HG03159 (cell line): Measurements from ENCODE around the gene ARF6.
"Not testable (repeated sequence)": the region's sequence is repeated elsewhere in the genome, so short reads cannot be mapped to it uniquely, and the experiment has no call there.

ENCODE experiments used
- ATAC-seq: cut with Tn5 transposase; IDR thresholded peaks from one replicate; pipeline ENCODE4 v1.9.1; 2021; ENCODE audit warnings: mild to moderate bottlenecking, moderate library complexity; ENCODE audit not compliant: unreplicated experiment

Gene ARF6

DNA sequence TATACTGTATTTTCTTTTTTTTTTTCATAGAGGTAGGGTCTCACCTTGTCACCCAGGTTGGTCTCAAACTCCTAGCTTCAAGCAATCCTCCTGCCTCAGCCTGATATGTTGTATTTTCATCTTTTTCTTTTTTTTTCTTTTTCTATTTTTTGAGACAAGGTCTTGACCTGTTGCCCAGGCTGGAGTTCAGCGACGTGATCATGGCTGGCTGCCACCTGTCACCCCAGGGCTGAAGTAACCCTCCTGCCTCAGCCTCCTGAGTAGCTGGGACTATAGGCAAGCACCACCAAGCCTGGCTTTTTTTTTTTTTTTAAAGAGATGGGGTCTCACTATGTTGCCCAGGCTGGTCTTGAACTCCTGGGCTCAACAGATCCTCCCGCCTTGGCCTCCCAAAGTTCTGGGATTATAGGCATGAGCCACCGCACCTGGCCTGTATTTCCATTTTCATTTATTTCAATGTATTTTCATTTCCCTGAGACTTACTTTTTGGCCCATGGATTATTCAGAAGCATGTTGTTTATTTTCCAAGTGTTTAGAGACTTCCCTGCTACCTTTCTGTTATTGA, 16.2 kb upstream of the ARF6 start:
- no peak for ATAC-seq

DNA sequence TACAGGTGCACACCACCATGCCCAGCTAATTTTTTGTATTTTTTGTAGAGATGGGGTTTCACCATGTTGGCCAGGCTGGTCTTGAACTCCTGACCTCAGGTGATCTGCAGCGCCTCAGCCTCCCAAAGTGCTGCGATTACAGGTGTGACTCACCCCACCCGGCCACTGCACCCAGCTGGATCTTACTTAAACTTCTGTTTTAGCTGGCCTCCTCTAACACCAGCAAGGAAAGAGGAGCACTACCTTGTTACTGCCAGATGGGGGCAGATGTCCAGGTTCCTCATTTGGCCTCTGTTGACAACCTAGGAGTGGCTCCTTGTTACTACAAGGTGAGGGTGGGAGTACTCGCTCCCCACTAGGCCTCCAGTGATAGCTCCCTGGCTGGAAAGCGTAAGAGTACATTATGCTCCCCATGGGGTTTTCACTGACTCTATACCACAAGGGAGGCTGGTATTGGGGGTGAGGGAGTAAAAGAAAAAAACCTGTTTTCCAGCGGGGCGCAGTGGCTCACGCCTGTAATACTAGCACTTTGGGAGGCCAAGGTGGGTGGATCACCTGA, 13.2 kb upstream of the ARF6 start:
- peak; percentile 82 for ATAC-seq

DNA sequence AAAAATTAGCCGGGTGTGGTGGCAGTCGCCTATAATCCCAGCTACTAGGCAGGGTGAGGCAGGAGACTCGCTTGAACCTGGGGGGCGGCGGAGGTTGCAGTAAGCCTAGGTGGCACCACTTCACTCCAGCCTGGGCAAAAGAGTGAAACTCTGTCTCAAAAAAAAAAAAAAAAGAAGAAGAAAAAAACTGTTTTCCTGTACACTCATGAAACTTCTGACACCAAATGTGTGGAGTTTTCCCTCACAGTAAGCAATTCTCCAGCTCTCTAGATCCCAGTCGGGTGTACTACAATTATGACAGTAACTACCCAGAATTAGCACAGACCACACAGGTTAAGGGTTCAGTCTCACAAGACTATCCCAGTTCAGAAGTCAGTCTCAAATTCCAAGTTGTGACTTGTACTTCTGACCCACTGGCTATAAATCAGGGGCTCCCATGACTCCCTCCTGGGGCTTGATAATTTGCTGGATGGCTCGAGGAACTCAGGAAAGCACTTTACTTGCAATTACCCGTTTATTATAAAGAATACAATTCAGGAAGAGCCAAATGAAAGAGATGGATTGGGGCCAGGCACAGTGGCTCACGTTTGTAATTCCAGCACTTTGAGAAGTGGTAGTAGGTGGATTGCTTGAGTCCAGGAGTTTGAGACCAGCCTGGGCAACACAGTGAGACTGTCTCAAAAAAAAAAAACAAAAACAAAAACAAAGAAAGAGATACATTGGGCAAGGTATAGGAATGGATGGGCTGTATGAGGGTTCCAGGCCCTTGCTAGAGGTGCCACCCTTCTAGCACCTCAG, 12.4 kb upstream of the ARF6 start:
- no peak for ATAC-seq

DNA sequence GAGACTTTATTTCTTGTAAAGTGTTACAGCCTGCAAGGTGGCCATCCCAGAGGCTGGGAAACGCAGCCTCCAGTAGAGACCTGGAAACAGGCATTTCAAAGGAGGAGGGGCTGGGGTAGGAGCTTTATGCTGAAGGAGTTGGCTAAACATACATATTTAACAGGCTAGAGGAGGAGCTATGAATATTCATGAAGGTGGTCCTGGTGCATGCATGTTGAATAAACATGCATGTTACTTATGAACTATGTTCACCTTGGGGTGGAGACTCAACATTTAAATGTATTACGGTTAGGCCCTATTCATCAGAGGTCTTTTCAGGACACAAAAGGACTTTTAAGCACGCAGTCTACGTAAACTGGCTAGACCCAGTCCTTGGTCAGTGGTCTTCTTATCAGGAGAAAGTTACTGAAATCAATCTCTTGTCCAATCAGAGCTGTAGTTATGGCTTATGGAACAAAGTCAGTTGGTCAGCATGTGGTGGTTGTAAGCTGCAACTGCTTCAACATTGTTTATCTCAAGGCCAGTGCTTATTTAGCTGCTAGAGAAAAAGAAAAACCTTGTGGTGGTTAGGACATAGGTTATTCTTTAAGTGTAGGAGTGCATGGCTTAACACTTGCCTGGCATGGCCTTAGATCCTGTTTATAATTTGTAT, 11.4 kb upstream of the ARF6 start:
- ATAC-seq = no peak

DNA sequence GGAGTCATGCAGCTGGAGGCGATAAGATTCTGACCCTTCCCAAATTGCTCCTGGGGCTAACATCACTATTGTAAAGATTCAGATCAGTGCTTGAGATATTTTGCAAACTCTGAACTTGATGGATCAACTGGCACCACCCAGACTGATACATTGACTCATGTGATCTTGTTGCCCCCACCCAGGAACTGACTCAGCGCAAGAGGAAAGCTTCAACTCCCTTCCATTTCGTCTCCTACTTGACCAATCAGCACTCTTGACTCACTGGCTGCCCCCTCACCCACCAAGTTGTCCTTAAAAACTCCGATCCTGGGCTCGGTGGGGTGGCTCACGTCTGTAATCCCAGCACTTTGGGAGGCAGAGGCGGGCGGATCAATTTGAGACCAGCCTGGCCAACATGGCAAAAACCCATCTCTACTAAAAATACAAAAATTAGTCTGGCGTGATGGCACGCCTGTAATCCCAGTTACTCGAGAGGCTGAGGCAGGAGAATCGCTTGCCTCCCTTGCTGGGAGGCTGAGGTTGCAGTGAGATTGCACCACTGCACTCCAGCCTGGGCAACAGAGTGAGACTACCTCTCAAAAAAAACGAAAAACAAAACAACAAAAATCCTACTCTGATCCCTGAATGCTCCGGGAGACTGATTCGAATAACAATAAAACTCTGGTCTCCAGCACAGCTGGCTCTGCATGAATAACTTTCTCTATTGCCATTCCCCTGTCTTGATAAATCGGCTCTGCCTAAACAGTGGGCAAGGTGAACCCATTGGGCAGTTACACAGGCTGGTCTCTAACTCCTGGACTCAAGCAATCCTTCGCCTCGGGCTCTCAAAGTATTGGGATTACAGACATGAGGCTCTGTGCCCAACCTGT, 9.8 kb upstream of the ARF6 start:
- no peak for ATAC-seq

DNA sequence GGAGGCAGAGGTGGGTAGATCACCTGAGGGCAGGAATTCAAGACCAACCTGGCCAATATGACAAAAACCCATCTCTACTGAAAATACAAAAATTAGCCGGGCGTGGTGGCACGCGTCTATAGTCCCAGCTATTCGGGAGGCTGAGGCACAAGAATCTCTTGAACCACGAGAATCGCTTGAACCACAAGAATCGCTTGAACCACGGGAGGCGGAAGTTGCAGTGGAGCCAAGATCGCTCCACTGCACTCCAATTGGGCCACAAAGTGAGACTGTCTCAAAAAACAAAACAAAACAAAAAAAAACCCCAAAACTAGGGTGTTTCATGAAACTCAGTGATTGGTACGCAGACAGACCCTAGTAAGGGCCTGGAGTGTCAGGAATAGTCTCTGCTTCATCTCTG, 6.4 kb upstream of the ARF6 start:
- no peak for ATAC-seq

DNA sequence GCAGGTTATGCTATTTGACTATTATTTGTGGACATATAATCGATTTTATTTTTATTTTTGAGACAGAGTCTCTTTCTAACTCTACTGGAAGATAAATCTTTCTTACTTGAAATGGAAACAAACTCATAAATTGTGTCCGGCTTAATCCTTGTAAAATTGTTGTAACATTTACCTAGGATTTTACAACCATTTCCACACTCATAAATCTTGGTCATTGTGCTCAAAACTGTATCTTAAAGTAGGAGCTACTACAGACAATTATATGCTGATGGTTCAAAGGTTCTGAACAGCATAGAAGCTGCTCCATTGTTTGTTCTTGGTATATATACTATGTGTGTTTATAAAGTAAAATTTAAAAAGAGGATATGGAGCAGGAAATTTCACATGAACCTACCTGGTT, 4.6 kb upstream of the ARF6 start:
- ATAC-seq = no peak

DNA sequence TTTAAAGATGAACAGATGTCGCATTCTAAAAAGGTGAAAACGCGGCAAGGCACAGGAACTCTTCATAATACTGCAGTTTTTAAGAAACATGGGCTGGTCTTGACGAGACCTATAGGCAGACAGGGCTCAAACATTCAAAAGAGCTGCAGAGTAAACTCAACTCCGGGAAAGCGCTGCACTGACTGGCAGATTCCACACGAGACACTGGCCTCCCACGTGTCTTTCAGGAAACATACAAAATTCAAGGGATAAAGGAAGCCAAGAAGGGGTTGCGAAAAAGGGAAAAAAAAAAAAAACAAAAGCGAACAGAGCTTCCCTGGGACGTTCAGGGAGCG, 614 bp upstream of the ARF6 start:
- ATAC-seq = peak; percentile 28

DNA sequence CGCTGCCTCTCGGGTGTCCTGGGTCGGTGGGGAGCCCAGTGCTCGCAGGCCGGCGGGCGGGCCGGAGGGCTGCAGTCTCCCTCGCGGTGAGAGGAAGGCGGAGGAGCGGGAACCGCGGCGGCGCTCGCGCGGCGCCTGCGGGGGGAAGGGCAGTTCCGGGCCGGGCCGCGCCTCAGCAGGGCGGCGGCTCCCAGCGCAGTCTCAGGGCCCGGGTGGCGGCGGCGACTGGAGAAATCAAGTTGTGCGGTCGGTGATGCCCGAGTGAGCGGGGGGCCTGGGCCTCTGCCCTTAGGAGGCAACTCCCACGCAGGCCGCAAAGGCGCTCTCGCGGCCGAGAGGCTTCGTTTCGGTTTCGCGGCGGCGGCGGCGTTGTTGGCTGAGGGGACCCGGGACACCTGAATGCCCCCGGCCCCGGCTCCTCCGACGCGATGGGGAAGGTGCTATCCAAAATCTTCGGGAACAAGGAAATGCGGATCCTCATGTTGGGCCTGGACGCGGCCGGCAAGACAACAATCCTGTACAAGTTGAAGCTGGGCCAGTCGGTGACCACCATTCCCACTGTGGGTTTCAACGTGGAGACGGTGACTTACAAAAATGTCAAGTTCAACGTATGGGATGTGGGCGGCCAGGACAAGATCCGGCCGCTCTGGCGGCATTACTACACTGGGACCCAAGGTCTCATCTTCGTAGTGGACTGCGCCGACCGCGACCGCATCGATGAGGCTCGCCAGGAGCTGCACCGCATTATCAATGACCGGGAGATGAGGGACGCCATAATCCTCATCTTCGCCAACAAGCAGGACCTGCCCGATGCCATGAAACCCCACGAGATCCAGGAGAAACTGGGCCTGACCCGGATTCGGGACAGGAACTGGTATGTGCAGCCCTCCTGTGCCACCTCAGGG, 679 bp downstream of the ARF6 start:
- ATAC-seq = peak; percentile 49

DNA sequence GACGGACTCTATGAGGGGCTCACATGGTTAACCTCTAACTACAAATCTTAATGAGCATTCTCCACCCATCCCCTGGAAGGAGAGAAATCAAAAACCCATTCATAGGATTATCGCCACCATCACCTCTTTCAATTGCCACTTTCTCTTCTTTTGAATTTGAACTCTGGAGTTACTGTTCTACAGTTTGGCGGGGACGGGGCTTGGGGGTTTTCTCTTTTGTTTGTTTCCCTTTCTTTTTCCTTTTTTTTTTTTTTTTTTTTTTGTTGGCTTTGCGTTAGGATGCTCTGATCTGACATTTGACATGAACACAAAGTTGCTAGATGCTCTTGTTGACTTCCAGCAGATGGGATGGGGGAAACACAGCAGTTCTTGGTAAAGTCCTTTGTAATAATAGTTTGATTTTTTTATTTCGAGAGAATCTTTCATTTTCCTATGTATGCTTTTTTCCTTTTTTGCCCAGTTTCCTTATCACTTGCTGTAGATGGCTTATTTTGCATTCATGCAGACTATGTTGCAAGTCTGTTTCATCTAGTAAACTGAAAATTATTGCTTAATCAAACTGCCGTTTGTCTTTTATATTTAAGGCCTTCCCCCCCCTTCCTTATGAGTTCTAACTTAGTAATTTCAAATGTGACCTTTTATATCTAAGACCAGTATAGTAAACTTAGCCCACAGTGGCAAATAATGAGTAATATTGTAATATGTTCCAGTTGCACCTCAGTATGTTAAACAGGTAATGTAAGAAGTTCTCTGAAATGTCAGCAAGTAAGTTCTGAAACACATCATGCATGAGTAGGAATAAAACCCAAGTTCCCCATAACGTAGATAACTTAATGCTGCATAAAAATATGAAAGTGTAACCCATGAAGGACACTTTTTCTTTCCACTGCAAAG, 1.6 kb downstream of the ARF6 start:
- not testable (repeated sequence) for ATAC-seq

DNA sequence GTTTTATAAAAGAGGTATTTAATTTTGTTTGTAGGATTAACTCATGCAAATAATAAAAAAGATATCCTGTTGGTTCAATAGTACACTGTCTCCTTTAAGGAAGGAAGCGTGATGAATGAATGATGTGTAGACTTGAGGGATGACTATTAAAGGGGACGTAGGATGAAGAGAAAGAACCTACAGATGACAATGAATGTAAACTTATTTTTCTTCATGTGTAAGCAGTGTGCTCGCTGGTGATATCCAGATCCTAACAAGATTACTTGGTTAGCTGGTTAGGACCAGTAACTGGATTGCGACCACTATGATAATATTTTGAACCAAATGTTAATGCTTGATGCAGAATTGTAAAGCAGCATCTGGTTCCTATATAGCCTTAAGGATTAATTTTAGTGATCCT, 2.6 kb downstream of the ARF6 start:
- no peak for ATAC-seq

DNA sequence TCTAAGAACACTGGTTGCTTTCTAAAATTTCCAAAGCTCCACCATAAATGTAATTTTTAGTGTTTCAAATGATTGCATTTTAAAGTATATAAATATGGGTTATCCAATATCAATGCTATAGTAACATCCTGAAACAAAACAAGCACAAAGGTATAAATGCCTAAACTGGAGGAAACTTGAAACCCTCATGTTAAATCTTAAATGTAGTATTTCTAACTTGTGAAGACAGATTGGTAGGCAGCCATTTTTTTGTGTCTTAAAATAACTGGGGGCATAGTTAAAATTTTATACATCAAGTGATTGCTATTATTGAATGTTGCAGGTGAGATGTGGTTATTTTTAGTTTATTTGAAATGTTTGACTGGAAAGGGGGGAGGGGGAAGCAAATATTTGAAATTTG, 3.4 kb downstream of the ARF6 start:
- not testable (repeated sequence) for ATAC-seq

DNA sequence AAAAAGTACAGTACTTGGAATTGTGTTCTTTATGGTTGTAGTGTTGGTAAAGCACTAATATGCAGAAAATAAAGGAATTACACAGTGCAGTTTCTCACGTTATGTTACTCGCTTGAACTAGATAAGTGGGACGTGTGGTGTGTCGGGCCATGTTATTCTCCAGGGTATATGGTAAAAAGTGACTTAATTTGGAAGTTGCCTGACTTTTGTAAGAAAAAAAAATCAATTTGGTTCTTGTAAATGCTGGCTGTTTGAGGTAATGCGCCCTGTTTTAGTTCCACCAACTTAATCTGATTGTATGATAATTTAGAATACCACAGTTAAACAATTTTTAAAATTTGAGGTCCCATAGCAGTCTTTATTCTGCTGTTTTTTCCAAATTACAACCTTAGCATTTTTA, 4.1 kb downstream of the ARF6 start:
- no peak for ATAC-seq

DNA sequence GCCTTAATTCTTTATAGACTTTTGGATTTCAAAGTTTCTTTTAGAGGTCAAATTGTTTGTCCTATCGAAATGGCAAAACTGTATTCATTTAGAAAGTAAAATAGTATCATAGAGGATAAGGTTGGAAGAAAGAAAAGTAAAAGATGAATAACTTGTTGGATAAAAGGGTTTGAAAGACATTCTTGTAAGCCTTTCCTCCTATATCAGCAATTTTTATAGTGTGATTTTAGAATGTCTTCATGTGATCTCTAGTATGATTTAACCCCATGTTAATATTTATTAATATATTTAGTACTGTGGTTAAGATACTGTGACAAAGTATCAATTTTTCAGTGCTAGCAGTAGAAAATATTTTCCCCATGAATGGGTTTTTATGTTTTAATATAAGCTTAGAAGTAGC, 4.5 kb downstream of the ARF6 start:
- no peak for ATAC-seq

DNA sequence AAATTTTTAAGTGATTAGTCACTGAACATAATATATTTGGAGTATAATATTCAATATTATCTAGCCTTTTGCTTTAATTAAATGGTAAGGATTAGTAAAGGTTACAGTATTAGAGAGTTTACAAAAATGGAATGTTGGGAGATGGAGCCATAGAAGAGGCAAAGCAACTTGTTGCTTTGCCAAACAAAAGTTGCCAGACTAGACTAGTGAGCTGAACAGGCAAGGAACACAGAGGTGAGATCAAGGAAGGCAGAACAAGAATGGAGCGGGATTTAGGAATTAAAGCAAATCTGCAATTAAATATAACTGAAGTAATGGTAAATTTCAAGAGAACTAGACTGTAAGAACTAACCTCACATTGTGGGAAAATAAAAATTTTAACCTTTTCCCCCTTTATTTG, 5.1 kb downstream of the ARF6 start:
- ATAC-seq = no peak

DNA sequence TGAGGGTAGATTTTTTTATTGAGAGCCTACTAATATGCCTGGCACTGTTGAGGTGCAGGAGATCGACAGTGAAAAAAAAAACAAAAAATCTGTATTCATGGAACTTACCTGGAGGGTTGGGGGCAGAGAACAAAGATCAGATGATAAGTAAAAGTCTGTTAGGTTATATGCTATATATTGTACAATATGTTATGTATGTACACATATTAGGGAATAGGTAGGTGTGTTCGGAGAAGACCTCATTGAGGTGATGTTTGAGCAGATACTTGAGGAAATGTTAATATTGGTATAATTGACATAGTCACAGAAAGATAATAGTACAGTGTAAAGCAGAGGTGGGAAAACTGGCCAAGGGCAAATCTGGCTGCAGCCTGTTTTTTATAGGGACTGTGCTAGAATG, 5.6 kb downstream of the ARF6 start:
- no peak for ATAC-seq

DNA sequence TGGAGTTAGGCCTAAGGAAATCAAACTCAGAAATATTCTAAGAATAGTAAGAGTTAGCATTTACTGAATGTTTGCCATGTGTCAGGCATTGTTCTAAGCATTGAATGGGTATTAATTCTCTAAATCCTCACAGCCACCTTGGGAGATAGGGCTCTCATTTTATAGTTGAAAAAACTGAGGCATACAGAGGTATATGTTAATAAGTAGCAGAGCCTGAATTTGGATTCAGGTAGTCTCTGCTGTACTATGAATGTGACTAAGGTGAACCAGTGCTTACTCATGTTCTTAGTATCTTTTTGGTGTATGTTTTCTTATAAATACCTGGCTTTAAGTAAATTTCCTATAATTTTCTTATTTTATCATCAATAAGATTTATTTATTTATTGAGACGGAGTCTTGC, 8.1 kb downstream of the ARF6 start:
- ATAC-seq = no peak

DNA sequence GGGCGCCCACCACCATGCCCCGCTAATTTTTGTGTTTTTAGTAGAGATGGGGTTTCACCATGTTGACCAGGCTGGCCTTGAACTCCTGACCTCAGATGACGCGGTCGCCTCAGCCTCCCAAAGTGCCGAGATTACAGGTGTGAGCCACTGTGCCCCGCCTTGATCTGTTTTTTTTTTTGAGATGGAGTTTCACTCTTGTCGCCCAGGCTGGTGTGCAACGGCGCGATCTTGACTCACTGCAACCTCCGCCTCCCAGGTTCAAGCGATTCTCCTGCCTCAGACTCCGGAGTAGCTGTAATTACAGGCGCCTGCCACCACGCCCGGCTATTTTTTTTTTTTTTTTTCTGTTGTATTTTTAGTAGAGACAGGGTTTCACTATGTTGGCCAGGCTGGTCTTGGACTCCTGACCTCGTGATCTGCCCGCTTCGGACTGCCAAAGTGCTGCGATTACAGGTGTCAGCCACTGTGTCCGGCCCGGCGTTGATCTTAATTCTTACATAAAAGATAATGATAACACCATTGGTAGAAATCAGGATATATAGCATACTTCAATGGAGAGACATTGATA, 9.9 kb downstream of the ARF6 start:
- ATAC-seq = not testable (repeated sequence)

DNA sequence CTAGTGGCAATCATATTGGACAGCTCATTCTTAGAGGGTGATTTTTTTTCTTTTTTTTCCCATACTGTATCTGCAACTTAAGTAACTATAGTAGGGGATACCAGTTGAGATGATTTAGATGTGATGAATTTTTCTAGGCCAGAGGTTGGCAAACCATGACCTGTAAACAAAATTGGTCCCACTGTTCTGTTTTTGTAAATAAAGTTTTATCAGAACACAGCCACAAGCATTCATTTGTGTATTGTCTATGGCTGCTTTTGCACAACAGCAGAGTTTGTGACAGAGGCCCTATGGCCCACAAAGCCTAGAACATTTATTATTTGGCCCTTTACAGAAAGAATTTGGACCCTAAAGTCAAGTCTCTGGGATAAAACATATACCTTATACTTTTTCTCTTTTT, 11.4 kb downstream of the ARF6 start:
- no peak for ATAC-seq
